Osteoblast (primary cell): ENCODE results near the gene DNHD1. TPM values are rescaled to one million over a fixed set of nuclear protein-coding genes. Genes with fewer than 3 reads are reported as not detected.
A peak's percentile ranks its signal among the peaks of the same experiment; 100 is the strongest.

Source experiments
- DNase-seq: peaks from one replicate; pipeline ENCODE4 v3.0.0; 2011; ENCODE audit warnings: low spot score, mixed read lengths; ENCODE audit not compliant: insufficient read length; ENCODE audit errors: missing footprints
- H2AFZ ChIP-seq: 2 replicates; pipeline ENCODE4 v1.6.0; 2011; ENCODE audit warnings: mild to moderate bottlenecking, low read length
- H3K27ac ChIP-seq: 2 replicates; pipeline ENCODE4 v1.5.1; 2011; ENCODE audit warnings: mild to moderate bottlenecking, low read depth, low read length, moderate library complexity
- H3K27me3 ChIP-seq: 2 replicates; pipeline ENCODE4 v1.6.0; 2012; ENCODE audit warnings: mild to moderate bottlenecking, control low read depth, inconsistent platforms, low read length, moderate library complexity; ENCODE audit not compliant: insufficient read depth
- H3K36me3 ChIP-seq: 2 replicates; pipeline ENCODE4 v1.5.1; 2011; ENCODE audit warnings: mild to moderate bottlenecking, low read length, control low read depth, moderate library complexity; ENCODE audit not compliant: insufficient read depth
- H3K4me1 ChIP-seq: 2 replicates; pipeline ENCODE4 v1.5.1; 2011; ENCODE audit warnings: mild to moderate bottlenecking, low read length, control low read depth, moderate library complexity; ENCODE audit not compliant: insufficient read depth
- H3K4me2 ChIP-seq: 2 replicates; pipeline ENCODE4 v1.6.0; 2011; ENCODE audit warnings: mild to moderate bottlenecking, low read length; ENCODE audit not compliant: insufficient read depth
- H3K4me3 ChIP-seq: fragments of 200-600 bp; sonication (generic); 3 replicates; pipeline ENCODE4 v1.5.1; 2012; ENCODE audit warnings: mild to moderate bottlenecking, low read length, inconsistent platforms; ENCODE audit not compliant: insufficient read depth
- H3K79me2 ChIP-seq: 2 replicates; pipeline ENCODE4 v1.6.0; 2012; ENCODE audit warnings: mild to moderate bottlenecking, low read length, control low read depth, inconsistent platforms; ENCODE audit not compliant: insufficient read depth
- H3K9me3 ChIP-seq: 2 replicates; pipeline ENCODE4 v1.5.1; 2011; ENCODE audit warnings: low read depth, low read length, control low read depth
- H4K20me1 ChIP-seq: 2 replicates; pipeline ENCODE4 v1.6.0; 2012; ENCODE audit warnings: mild to moderate bottlenecking, low read length, control low read depth; ENCODE audit not compliant: insufficient read depth
- total RNA-seq: library from RNA; depleted of rRNA; stranded (reverse); fragments of >200 nt; gene quantifications from 2 replicates; pipeline ENCODE4 v1.2.3, GENCODE V29; 2012
- TF ChIP-seq, protein P1 (sequence below): IDR thresholded peaks from 2 replicates; pipeline ENCODE4 v1.5.1; 2011; ENCODE audit warnings: mild to moderate bottlenecking, low read depth, low read length, moderate library complexity; ENCODE audit errors: extremely low read depth

Gene DNHD1, protein sequence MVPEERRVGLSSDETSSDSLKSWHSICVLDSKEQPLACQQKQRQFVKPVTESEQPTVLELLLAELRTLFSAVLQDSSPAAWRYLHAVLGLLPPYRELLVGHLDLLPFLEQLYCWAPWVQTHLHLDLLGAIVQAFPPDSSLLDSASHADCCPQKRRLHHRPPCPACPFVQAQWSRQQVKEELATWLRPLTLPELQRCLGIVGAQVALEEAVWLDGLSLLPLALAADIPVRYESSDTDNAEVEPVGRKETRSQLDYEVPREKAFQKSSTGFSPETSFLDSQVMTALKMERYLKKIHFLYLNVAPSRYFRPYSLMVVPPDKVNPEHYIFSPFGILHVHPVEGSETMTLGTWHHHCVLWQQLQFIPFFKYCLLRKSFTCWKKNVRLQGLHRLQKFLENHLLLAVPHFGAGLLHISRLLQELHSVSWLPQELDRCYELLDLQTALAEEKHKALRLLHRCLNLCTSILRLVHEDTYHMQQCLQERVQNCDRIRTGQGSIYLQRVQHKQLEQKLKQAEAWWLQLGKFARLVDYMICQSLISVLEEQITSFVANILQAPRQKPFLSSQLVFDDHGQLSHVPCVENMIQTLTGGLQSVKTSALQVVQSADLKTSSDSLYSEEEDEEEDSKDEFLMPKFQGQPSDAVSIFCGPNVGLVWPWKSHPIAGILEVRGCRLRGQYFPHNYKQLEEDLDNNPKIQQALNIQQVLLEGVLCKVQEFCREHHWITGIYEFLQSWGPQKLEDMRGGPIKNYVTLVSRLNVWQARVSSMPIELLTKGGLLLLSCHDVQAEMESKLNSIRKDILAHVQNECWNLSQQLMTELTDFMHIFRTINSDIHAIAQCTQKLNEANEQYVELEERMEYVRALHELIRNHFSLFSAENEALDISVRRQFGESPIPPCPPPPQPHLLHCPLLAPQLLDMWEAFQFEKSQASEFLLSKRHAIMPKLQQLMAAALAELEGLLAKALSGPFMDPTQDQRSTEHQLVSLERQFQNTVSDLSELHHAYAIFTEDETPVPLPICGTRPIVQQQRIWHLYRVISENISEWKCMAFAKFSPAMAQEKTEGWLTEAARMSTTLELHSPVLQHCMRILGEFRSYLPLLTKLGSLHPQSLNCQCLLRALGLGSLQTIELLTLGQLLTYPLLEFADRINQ (N-terminal part only)
- total RNA-seq = 9.0 and 9.4 TPM in 2 replicates

DNA sequence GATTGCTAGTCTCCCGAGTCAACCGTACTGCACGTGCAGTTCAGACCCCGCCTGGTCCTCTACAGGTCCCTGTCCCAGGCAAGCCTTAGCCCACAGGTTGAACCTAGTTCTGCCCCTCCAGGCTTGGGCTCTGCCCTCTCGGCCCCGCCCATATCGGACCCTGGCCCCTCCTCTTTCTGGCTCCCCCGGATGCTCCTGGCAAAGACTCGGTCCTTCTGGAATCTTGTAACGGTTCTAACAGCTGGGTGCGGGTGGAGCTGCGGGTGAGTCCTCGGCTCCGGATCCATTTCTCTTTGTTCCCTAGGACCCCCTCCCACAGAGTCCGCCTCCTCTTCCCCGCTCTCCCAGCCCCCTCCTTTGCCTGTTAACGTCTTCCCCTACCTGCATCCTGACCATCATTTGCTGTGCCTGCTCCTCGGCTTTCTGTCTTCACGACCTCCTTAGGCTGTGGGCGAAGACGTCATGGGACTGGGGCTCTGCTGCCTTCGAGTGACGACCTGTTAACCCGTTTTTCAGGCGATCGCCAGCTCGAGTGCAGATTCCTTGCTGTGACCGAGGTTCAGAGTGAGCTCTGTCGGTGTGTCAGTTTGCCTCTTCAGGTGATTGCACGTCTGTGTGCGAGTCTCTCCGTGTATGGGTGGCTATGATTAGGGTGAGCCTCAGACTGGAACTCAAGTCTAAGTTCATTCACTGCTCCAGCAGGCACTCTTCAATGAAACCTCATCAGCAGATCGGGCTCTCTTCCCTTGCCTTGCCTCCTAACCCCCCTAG is at the start of gene DNHD1:
Gene DNHD1 (plus strand): TSS at position 212 of the 771 bp plus-strand sequence. CDS start 936 bp downstream, outside the sequence.
- DNase-seq = peak; percentile 17
- H2AFZ ChIP-seq = no peak within 1 kb of the TSS
- H3K36me3 ChIP-seq = peaks cover 18% of the 10 kb centered on the region
- H3K27ac ChIP-seq = peak within 1 kb of the TSS; percentile 43
- no peaks in the 10 kb centered on the region for H3K27me3 ChIP-seq
- H3K9me3 ChIP-seq = no peaks in the 10 kb centered on the region
- peaks cover 3% of the 10 kb centered on the region for H4K20me1 ChIP-seq
- H3K4me1 ChIP-seq = peaks cover 29% of the 10 kb centered on the region
- H3K4me3 ChIP-seq = no peak within 1 kb of the TSS
- TF ChIP-seq, protein P1, sequence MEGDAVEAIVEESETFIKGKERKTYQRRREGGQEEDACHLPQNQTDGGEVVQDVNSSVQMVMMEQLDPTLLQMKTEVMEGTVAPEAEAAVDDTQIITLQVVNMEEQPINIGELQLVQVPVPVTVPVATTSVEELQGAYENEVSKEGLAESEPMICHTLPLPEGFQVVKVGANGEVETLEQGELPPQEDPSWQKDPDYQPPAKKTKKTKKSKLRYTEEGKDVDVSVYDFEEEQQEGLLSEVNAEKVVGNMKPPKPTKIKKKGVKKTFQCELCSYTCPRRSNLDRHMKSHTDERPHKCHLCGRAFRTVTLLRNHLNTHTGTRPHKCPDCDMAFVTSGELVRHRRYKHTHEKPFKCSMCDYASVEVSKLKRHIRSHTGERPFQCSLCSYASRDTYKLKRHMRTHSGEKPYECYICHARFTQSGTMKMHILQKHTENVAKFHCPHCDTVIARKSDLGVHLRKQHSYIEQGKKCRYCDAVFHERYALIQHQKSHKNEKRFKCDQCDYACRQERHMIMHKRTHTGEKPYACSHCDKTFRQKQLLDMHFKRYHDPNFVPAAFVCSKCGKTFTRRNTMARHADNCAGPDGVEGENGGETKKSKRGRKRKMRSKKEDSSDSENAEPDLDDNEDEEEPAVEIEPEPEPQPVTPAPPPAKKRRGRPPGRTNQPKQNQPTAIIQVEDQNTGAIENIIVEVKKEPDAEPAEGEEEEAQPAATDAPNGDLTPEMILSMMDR = no peak
- H3K4me2 ChIP-seq = no peak within 1 kb of the TSS
- no peaks in the 10 kb centered on the region for H3K79me2 ChIP-seq

DNA sequence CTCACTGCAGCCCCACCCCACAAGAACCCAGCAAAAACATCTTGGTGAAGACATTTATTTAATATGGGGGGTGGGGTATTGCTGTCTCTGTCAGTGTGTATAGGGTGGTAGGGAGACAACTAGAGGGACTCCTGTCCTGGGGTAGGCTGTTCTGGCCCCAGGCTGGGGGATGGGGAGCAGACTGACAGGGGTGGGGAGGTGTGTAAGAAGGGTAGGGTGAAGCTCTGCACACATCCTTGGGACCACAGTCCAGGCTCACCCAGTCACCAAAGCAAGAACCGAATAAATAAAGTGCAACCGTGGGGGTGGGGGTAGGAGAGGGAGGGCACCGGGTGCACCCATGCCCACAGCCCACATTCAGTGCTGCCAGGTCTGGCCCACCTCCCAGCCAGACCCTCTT is 48.5 kb upstream of the DNHD1 start:
- Histone ChIP-seq H3K4me2 (no peak overlapping the region), H3K36me3 (peaks cover 29% of the 10 kb centered on the region), H3K27me3 (no peaks in the 10 kb centered on the region), H3K4me3 (no peak overlapping the region), H3K79me2 (no peaks in the 10 kb centered on the region), H4K20me1 (peaks cover 6% of the 10 kb centered on the region), H3K27ac (no peak overlapping the region), H3K9me3 (no peaks in the 10 kb centered on the region), H3K4me1 (peaks cover 15% of the 10 kb centered on the region), H2AFZ (no peak overlapping the region)
- TF ChIP-seq, protein P1 = no peak
- no peak for DNase-seq

DNA sequence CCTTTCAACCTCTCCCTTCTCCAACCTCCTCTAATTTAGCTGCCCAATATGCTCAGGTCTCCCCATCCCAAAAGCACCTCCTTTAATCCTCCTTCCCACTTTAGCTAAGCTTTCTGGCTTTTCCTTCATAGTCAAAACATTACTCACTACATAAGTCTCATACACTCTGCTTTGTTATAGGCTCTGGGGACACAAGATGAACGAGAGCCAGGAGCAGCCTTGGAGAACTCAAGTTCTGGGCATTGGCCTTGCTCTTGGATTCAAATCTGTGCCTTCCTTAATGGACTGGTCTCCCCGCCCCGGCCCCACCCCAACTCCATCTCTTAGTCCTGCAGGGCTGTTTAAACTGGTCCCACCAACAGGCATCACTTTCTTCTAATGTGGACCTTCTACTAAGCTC is 44.9 kb upstream of the DNHD1 start:
- peak overlapping the region; percentile 45 for H3K4me2 ChIP-seq
- no peaks in the 10 kb centered on the region for H3K27me3 ChIP-seq
- peaks cover 6% of the 10 kb centered on the region for H4K20me1 ChIP-seq
- no peaks in the 10 kb centered on the region for H3K79me2 ChIP-seq
- H3K4me1 ChIP-seq = peaks cover 15% of the 10 kb centered on the region
- H3K4me3 ChIP-seq = no peak overlapping the region
- TF ChIP-seq, protein P1 = no peak
- peaks cover 55% of the 10 kb centered on the region for H3K36me3 ChIP-seq
- H3K9me3 ChIP-seq = no peaks in the 10 kb centered on the region
- H2AFZ ChIP-seq = no peak overlapping the region
- H3K27ac ChIP-seq = peak overlapping the region; percentile 50
- peak; percentile 95 for DNase-seq
